Measurements from ENCODE around the gene PTK7. TPM values are rescaled to one million over a fixed set of nuclear protein-coding genes. Genes with fewer than 3 reads are reported as not detected.
"Not testable (repeated sequence)": the region's sequence is repeated elsewhere in the genome, so short reads cannot be mapped to it uniquely, and the experiment has no call there.

The PTK7 gene
- total RNA-seq, 1 donor from 2014 or later: 4.3 TPM

DNA sequence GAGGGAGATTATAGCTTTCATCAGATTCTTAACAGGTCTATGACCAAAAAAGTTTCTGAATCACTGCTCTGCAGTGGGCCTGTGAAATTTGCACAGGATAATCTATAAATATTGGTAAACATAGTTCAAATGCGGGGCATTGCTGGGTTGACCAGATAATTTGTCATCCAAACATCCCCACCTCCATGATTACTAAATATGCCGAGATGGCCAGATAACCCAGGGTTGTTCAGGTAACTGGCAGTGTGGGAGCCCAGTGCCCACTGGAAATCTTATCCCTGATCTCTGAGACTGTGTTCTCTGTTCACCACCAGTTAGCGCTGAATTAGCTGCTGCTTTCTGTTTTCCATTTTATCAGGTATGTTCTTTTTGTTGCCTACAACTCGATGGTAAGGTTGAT lies 21.4 kb downstream of the PTK7 start:
- no peaks in the 10 kb centered on the region for H3K9me3 Mint-ChIP-seq
- no peak for DNase-seq
- no peaks in the 10 kb centered on the region for H3K36me3 Mint-ChIP-seq (ENCODE audit: low read depth)
- no peak overlapping the region for H3K27ac Mint-ChIP-seq
- H3K4me3 Mint-ChIP-seq: no peak overlapping the region
- intact Hi-C loops (cut with micrococcal nuclease): no loop called here
- H3K4me1 Mint-ChIP-seq: peaks cover 11% of the 10 kb centered on the region
- H3K27me3 Mint-ChIP-seq: no peaks in the 10 kb centered on the region

DNA sequence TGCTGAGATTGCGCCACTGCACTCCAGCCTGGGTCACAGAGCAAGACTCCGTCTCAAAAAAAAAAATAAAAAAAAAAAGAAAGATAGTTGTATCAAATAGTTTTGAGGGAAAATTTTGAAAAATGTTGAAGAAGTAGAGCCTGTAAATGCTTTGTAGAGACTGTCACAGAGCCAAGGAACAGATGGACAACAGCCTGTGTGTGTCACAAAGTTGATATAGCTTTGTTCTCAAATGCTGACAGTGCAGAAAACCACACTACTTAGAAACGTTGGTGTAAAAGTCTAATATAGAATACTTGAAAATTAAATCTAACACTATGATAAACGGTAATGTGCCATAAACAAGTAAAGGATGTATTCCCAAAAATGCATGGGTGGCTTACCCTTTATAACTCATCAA lies 25.4 kb downstream of the PTK7 start:
- peaks cover 3% of the 10 kb centered on the region for H3K27me3 Mint-ChIP-seq

DNA sequence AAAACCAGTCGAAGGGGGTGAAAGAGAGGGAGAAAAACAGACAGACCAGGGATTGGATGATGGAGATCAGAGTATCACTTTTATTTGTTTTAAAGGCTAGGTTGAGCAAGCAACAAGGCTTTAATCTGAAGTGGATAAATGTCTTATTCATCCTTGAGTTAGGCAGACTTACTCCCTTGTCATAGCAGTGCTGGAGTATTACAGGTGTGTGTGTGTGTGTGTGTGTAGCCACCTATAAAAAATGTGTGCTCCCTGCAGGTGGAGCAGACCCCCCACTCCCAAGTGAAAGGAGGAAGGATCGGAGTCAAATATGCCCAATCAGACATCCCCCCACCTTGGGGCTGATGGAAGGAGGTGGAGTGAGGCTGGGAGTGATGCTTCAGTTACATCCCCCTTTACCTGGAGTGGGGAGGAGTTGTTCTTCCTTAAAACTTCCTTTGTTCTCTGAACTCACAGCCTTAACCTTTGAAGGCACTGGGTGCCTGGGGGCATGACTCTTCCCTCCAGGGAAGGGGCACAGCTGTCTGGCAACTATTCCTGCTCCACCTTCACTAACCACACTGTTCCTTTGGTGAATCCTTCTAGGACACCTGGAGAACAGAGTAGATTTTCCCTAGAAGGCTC lies 27.3 kb downstream of the PTK7 start:
- Mint-ChIP-seq H3K9me3 (no peaks in the 10 kb centered on the region), H3K4me3 (no peak overlapping the region), H3K27ac (no peak overlapping the region), H3K4me1 (no peaks in the 10 kb centered on the region), H3K27me3 (peaks cover 5% of the 10 kb centered on the region), H3K36me3 (ENCODE audit: low read depth) (no peaks in the 10 kb centered on the region)
- DNase-seq: no peak
- intact Hi-C loops (cut with micrococcal nuclease): no loop called here

More for the DNA sequence above, 25.4 kb downstream of the PTK7 start:
- Mint-ChIP-seq H3K9me3 (no peaks in the 10 kb centered on the region), H3K36me3 (ENCODE audit: low read depth) (no peaks in the 10 kb centered on the region), H3K4me3 (no peak overlapping the region), H3K27ac (no peak overlapping the region), H3K4me1 (no peaks in the 10 kb centered on the region)
- intact Hi-C loops (cut with micrococcal nuclease): no loop called here
- no peak for DNase-seq

DNA sequence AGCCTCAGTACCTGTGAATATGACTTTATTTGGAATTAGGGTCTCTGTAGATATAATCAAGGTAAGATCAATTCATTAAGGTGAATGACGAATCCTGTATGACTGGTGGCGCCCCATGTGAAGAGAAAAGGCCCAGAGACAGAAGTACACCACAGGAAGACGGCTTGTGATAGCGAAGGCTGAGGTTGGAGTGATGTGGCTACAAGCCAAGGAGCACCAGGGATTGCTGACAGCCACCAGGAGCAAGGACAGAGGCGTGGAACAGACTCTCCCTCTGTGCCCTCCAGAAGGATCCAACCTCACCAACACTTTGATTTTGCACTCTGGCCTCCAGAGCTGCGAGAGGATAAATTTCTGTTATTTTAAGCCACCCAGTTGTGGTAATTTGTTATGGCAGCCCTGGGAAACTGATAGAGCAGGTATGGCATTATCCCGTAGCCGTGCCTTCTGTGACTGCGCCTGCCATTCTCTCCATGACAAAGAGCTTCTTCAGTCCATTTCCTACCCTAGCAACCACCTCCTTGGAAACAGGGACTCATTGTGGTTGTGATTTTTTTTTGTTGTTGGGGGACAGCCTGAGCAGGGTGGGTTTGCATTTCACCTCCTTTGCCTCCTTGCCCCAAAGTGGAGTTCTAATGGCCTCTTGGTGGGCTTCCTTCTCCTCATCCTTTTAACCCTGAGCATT lies 29.6 kb downstream of the PTK7 start:
- no peaks in the 10 kb centered on the region for H3K36me3 Mint-ChIP-seq (ENCODE audit: low read depth)
- H3K27me3 Mint-ChIP-seq: peaks cover 5% of the 10 kb centered on the region
- no peaks in the 10 kb centered on the region for H3K4me1 Mint-ChIP-seq
- no peak overlapping the region for H3K4me3 Mint-ChIP-seq
- H3K9me3 Mint-ChIP-seq: no peaks in the 10 kb centered on the region
- intact Hi-C loops (cut with micrococcal nuclease): no loop called here
- no peak for DNase-seq
- H3K27ac Mint-ChIP-seq: no peak overlapping the region

DNA sequence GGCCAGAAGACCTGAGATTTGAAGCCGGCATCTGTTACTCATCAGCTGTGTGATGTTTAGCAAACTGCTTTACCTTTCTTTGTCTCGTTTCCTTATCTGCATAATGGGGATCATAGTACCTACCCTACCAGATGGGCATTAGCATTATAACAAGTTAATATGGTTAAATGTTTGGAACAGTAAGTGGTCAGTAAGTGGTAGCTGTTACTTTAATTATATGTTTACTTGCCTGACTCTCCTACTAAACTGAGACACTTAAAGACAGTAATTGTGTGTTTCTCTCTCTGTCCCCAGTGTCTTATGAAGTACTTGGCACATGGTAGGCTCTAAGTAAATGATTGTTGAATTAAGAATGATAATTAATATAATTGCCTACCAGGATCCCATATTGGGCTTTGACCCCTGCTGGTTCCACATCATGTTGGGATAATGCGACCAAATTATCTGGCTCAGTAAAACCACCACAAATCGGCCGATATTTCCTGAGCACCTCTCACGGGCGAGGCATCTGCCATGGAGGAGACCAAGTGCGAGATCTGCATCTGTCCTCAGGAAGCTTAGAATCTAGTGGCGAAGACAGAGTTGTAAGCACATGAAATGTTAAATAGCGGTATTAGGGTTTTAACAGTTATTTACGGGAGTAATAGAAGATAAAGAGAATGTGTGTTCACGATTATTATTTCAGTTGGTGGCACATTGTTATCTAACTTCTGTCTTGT lies 31.4 kb downstream of the PTK7 start:
- Mint-ChIP-seq H3K4me3 (no peak overlapping the region), H3K36me3 (ENCODE audit: low read depth) (no peaks in the 10 kb centered on the region), H3K9me3 (no peaks in the 10 kb centered on the region), H3K4me1 (no peaks in the 10 kb centered on the region), H3K27ac (no peak overlapping the region), H3K27me3 (peaks cover 5% of the 10 kb centered on the region)
- intact Hi-C loops (cut with micrococcal nuclease): no loop called here
- no peak for DNase-seq

DNA sequence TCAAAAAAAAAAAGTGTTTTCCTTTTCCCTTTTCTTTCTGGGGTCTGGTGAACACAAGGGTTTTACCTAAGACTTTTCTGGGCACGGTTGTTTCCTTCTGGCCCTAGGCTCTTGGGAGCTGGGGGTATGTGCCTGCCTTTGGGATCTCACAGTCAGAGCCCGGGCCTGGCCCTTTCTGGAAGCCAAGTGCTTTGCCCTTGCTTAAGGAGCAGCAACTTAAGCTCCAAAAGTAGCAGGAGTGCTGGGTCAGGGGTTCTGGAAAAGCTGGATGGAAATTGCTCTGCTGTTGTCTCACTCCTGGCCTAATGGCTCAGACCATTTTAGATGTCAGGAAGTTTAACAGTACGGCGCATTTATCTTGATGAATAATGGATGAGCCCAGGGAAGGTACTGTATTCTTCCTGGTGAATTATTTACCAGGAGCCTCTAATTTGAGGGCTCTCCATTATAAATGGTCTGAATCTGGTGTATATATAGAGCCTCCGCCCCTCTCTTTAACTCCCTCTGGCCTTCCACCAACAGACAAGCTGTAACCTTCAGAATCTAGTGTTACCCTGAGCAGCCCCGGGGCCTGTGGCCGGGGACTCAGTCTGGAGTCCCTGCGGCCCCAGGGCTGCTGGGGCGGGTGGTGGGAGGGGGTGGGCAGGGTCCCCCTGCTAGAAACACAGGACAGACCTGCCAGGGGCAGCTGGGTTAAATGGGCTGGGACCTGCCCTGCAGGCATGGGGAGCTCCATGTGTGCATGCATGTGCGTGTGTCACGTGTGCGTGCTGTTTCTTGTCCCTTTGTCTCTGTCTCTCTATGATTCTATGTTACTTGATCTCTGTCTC lies 37.5 kb downstream of the PTK7 start:
- H3K27ac Mint-ChIP-seq: no peak overlapping the region
- H3K4me3 Mint-ChIP-seq: no peak overlapping the region
- no peaks in the 10 kb centered on the region for H3K4me1 Mint-ChIP-seq
- H3K27me3 Mint-ChIP-seq: no peaks in the 10 kb centered on the region
- no peaks in the 10 kb centered on the region for H3K9me3 Mint-ChIP-seq
- DNase-seq: no peak
- no peaks in the 10 kb centered on the region for H3K36me3 Mint-ChIP-seq (ENCODE audit: low read depth)
- intact Hi-C loops (cut with micrococcal nuclease): no loop called here

DNA sequence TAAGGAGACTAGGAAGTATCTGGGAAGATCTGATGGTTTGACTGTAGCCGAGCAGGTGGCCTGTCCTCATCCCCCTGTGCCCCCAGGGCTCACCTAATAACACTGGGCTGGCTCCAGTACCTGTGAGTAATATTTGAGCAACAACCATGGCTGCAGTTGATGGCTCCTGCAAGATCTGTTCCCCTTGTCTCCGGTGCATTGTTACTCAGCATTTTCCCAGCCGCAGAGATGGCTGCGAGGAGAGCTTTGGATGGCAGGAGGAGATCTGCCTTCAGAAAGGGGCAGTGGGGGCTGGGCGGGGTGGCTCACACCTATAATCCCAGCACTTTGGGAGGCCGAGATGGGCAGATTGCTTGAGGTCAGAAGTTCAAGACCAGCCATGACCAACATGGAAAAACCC lies 39.3 kb downstream of the PTK7 start:
- Mint-ChIP-seq H3K4me3 (no peak overlapping the region), H3K27ac (no peak overlapping the region), H3K4me1 (no peaks in the 10 kb centered on the region), H3K36me3 (ENCODE audit: low read depth) (no peaks in the 10 kb centered on the region), H3K9me3 (no peaks in the 10 kb centered on the region), H3K27me3 (peaks cover 2% of the 10 kb centered on the region)
- intact Hi-C loops (cut with micrococcal nuclease): no loop called here
- DNase-seq: no peak

DNA sequence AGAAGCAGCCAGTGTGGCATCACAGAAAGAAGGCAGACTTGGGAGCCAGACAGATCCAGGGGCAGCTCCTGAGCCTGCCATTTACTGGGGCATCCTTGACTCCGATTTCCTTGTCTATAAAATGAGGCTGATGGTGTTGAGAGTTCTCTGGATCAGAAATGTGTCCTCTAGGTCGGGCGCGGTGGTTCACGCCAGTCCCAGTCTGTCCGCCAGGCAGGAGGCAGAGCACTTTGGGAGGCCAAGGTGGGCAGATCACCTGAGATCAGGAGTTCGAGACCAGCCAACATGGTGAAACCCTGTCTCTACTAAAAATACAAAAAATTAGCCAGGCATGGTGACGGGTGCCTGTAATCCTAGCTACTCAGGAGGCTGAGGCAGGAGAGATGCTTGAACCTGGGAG lies 41.4 kb downstream of the PTK7 start:
- H3K27me3 Mint-ChIP-seq; H3K9me3 Mint-ChIP-seq; H3K36me3 Mint-ChIP-seq (ENCODE audit: low read depth); H3K4me1 Mint-ChIP-seq; H3K4me3 Mint-ChIP-seq; intact Hi-C loops (cut with micrococcal nuclease); DNase-seq; H3K27ac Mint-ChIP-seq: not testable (repeated sequence)

DNA sequence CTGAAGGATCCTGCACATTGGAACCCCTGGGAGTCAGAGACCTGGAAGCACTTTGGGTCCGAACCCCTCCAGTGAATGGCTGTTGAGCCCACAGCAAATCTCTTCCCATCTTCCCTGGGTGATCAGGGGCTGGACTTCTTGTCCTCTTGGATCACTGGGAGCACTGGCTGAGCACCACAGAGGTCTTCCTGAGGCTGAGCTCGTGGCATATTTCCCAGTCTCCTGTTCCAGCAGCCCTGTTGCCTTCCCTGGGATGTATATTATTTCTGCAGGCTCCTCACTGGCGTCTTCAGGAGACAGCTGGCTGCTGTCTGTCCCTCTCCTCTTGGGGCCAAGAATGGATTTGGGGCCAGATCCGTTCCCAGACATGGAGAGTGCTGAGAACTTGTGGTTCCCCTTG lies 43.4 kb downstream of the PTK7 start:
- Mint-ChIP-seq H3K27ac (no peak overlapping the region), H3K27me3 (peaks cover 2% of the 10 kb centered on the region), H3K36me3 (ENCODE audit: low read depth) (no peaks in the 10 kb centered on the region), H3K9me3 (no peaks in the 10 kb centered on the region), H3K4me3 (no peak overlapping the region), H3K4me1 (no peaks in the 10 kb centered on the region)
- intact Hi-C loops (cut with micrococcal nuclease): no loop called here
- DNase-seq: no peak

DNA sequence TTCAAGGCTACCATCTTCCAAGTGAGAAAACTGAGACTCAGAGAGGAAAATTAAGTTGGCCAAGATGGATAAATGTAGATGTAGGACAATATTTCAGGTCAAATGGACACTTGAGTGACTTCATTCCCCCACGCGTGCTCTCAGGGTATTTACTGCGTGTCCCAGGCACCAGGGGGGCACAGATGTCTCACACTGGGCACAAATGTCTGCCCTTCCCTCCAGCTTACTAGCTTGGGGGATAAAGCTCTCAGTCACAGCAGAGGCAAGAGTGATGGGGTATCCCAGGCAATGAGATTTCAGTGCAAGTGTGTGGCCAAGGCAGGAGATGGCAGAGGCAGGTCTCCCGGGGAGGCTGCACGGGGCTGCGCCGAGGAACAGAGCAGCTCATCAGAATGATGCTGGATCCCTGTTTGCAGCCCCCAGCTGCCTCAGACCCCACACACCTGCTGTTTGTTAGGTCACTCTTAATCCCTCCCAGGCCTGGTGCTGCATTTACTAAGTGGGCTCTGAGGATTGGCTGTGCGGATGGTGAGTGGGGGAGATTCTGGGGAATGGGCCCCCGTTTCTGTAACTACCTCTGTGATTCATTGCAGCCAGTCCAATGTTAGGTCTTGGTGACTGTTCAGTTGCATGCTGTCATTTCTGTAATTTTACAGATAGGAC lies 44.1 kb downstream of the PTK7 start:
- Mint-ChIP-seq H3K27me3 (peaks cover 2% of the 10 kb centered on the region), H3K36me3 (ENCODE audit: low read depth) (no peaks in the 10 kb centered on the region), H3K4me3 (no peak overlapping the region), H3K27ac (no peak overlapping the region), H3K4me1 (no peaks in the 10 kb centered on the region), H3K9me3 (no peaks in the 10 kb centered on the region)
- no peak for DNase-seq
- intact Hi-C loops (cut with micrococcal nuclease): no loop called here

DNA sequence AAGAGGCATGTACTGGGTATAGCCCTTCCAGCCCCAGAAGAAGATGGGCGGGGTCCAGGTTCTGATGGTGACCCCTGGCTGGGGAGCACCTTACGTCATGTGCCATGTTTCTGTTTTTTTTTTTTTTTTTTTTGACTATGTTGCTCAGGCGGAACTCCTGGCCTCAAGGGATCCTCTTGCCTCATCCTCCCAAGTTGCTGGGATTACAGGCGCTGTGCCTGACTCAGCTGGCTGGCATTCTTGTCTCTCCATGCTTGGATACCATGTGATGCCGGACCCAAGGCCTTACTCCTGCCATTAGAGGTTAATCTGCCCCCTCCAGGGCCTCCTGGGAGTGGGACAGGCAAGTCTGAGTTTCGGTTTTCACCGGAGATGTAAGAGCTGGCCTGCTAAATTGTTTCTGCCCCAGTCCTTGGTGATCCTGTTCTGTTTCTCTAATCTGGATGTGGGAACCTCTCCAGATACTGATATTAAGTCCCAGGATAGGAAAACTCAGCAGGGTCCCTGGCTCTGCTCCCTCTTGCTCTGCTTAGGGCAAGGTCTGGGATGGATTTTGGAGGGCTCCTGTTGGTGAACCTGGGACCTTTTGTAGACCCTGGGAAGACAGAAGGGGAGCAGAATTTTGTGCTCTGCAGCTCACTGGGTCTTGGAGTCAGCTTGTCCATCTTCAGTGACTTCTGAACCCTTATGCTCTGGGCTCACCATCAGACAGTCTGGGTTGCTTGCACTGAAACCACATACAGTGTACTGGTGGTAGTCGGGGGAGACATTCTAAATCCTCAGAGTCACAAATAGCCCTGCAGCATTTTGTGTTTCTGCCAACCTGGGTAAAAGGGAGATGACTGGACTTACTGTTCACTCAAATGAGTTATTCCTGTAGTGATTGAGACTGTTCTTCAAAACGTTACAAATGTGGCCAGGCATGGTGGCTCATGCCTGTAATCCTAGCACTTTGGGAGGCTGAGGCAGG lies 45.1 kb downstream of the PTK7 start:
- DNase-seq: no peak
- no peak overlapping the region for H3K4me3 Mint-ChIP-seq
- H3K36me3 Mint-ChIP-seq (ENCODE audit: low read depth): no peaks in the 10 kb centered on the region
- intact Hi-C loops (cut with micrococcal nuclease): no loop called here
- no peaks in the 10 kb centered on the region for H3K4me1 Mint-ChIP-seq
- no peak overlapping the region for H3K27ac Mint-ChIP-seq
- no peaks in the 10 kb centered on the region for H3K9me3 Mint-ChIP-seq
- peaks cover 2% of the 10 kb centered on the region for H3K27me3 Mint-ChIP-seq

DNA sequence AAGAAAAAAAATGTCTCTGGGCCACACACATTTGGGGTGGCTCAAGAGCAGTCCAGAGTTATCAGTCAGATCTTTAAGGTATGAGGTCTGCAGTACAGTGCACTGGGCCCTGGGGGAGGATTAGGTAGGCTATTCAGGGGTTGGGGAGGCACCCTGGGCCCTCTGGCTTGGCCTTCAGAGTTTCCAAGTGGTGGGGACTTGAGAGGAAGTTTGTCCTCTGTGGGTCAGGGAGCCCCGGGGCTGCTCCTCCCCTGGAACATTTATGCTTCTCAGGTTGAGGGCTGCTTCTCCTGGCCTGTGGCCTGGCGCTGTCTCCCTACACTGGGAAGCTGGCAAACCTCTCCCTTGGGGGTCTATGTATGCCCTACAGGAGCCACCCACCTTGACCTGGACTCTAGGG lies 46.0 kb downstream of the PTK7 start:
- Mint-ChIP-seq H3K27me3 (peaks cover 2% of the 10 kb centered on the region), H3K4me1 (no peaks in the 10 kb centered on the region), H3K27ac (no peak overlapping the region), H3K36me3 (ENCODE audit: low read depth) (no peaks in the 10 kb centered on the region), H3K9me3 (no peaks in the 10 kb centered on the region), H3K4me3 (no peak overlapping the region)
- intact Hi-C loops (cut with micrococcal nuclease): no loop called here
- DNase-seq: no peak
